GM12892 (cell line): ENCODE results near the gene PIP5K1C.

Source experiments
- POLR2A ChIP-seq: IDR thresholded peaks from 2 replicates; pipeline ENCODE4 v1.6.1; 2011; ENCODE audit warnings: low read depth, low read length, control low read depth
- POLR2AphosphoS5 ChIP-seq: IDR thresholded peaks from 2 replicates; pipeline ENCODE4 v1.6.1; 2011; ENCODE audit warnings: low read depth, low read length, control low read depth
- TAF1 ChIP-seq: IDR thresholded peaks from 2 replicates; pipeline ENCODE4 v1.6.1; 2011; ENCODE audit warnings: low read depth, mild to moderate bottlenecking, control low read depth, low read length, borderline replicate concordance

DNA sequence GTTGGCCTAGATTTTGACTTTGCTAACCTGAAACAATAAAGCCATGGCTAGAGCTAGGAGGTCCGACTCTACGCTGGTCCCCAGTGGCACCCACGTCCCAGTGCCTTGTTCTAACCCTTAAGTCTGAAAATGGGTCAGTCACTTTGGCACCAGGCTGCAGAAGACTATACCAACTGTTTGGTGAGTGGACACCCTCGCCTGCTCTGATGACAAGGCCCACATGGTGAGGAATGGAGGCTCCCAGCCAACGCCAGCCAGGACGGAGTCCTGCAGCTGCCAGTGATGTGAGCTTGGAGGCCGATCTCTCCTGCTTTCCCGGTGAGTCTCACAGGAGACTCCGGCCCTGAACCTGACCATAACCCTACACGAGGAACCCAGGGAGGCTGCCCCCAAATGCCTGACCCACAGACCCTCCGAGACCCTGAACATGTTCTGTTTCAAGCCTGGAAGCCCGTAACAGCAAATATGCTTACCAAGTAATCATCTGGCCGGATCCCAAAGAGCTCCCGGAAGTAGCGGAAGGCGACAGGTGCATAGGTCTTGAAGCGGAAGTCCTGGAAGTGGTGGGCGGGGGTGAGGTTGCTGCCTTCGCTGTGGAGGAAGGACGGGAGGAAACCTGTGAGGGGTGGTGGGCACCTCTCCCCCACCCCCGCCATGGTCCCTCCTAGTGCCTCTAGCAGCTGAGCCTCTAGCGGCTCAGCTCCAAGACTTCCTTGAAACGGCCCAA, 39.6 kb downstream of the PIP5K1C start:
- no peak for TF ChIP-seq POLR2A
- no peak for TF ChIP-seq POLR2AphosphoS5
- no peak for TF ChIP-seq TAF1
